Spleen (tissue), 11 donors: ENCODE measurements around the gene SIRPB2. TPM values are rescaled to one million over a fixed set of nuclear protein-coding genes. Genes with fewer than 3 reads are reported as not detected.

ENCODE experiments used
- DNase-seq: peaks from one replicate; pipeline ENCODE4 v3.0.0-alpha.2; 2020
- H3K27ac ChIP-seq, 8 donors: fragments of 200-600 bp; sonication (generic) in 7 of 8; 1 replicate in 4 of 8; 2 replicates in 4 of 8; pipeline versions ENCODE4 v1.5.0 to v1.8.0; 2016 to 2021; ENCODE audit warnings: inconsistent platforms in 4 of 8, mild to moderate bottlenecking in 4 of 8, moderate library complexity in 1 of 8
- H3K27me3 ChIP-seq, 7 donors: fragments of 200-600 bp; sonication (generic) in 6 of 7; replicated peaks in 1 of 7; 1 replicate in 4 of 7; 2 replicates in 3 of 7; pipeline versions ENCODE4 v1.5.0 to v1.8.0; 2016 to 2021; ENCODE audit warnings: inconsistent platforms in 3 of 7, mild to moderate bottlenecking in 1 of 7
- H3K36me3 ChIP-seq, 6 donors: fragments of 200-600 bp; sonication (generic) in 5 of 6; 1 replicate in 4 of 6; 2 replicates in 2 of 6; pipeline versions ENCODE4 v1.5.0 to v1.8.0; 2016 to 2021; ENCODE audit warnings: inconsistent platforms in 2 of 6
- H3K4me1 ChIP-seq, 6 donors: fragments of 200-600 bp; sonication (generic) in 5 of 6; 1 replicate in 3 of 6; 2 replicates in 3 of 6; pipeline versions ENCODE4 v1.5.0 to v1.8.0; 2016 to 2021; ENCODE audit warnings: inconsistent platforms in 3 of 6
- H3K4me3 ChIP-seq, 8 donors: fragments of 200-600 bp; sonication (generic) in 7 of 8; 1 replicate in 4 of 8; 2 replicates in 4 of 8; pipeline versions ENCODE4 v1.5.0 to v1.8.0; 2016 to 2021; ENCODE audit warnings: inconsistent platforms in 4 of 8, mild to moderate bottlenecking in 4 of 8, moderate library complexity in 2 of 8
- H3K9me3 ChIP-seq, 8 donors: fragments of 200-600 bp; sonication (generic) in 7 of 8; 1 replicate in 4 of 8; 2 replicates in 4 of 8; pipeline versions ENCODE4 v1.5.0 to v1.8.0; 2016 to 2021; ENCODE audit warnings: inconsistent platforms in 4 of 8
- CTCF ChIP-seq, 11 experiments: fragments of 200-600 bp in 7 of 11; fragments of 450-650 bp in 4 of 11; sonication (generic) in 4 of 11; IDR thresholded peaks in 8 of 11; conservative IDR thresholded peaks in 3 of 11; 1 replicate in 7 of 11; 2 replicates in 4 of 11; pipeline versions ENCODE4 v1.4.0 to v1.8.0; 2016 to 2021; ENCODE audit warnings: antibody characterized with exemption in 11 of 11, inconsistent platforms in 4 of 11, mild to moderate bottlenecking in 1 of 11
- POLR2A ChIP-seq, 3 donors: fragments of 450-650 bp; IDR thresholded peaks; one replicate each; pipeline ENCODE4 v1.5.1; 2017; ENCODE audit warnings: antibody characterized with exemption in 3 of 3, mild to moderate bottlenecking in 1 of 3
- POLR2AphosphoS5 ChIP-seq, 3 donors: sonication (generic); formaldehyde crosslinking; IDR thresholded peaks; one replicate each; pipeline ENCODE4 v1.5.1; 2017; ENCODE audit warnings: antibody characterized with exemption in 3 of 3
- WGBS, 5 donors: extraction: QIAGEN DNeasy Blood & Tissue Kit in 3 of 5; methylation state at CpG; one replicate each; pipeline versions ENCODE4 v1.1.5 to v1.1.7; 2013 to 2018; 5-methylcytosine and 5-hydroxymethylcytosine counted together
- intact Hi-C: fragments of 100-400 bp; cut with DNase I; formaldehyde crosslinking; loops from one replicate; pipeline ENCODE4 v1.15.0; 2023; ENCODE audit warnings: low total_unique reads
- polyA plus RNA-seq, 3 donors: library from polyadenylated mRNA; stranded (reverse); fragments of 200-250 nt; gene quantifications; one replicate each; pipeline ENCODE4 v1.2.1, GENCODE V29; 2013
- total RNA-seq, 7 donors: library from RNA; depleted of rRNA in 3 of 7; stranded (reverse); fragments of >200 nt in 3 of 7; fragmentation: NEBNext Ultra II Directional in 4 of 7; extraction: Animal tissue kit (Norgen Biotek cat#: 25700) in 4 of 7; gene quantifications; one replicate each; pipeline versions ENCODE4 v1.1.0 to v1.2.1, GENCODE V29; 2016 to 2021
- donor health status: healthy with polysubstance abuse.
- donor health status: DM: no; HTN: no; CAD: no; lungs with moderate emphysema.
- donor health status: DM: no; HTN: no; CAD: no.
- donor health status: Bipolar disorder and iron deficiency.
- donor health status: healthy.
- donor health status: DM: no; HTN: no; CAD: no.
- donor health status: DM: yes; HTN: yes; CAD: no.

Gene SIRPB2
- total and polyA plus RNA-seq, 10 donors = 2.1 to 92.2 (median 31.4) TPM

- peak overlapping the region in 1 of 8 donors; percentile 7 for H3K4me3 ChIP-seq
- peak overlapping the region in 6 of 8 donors; percentile 22 to 96 (median 59) for H3K27ac ChIP-seq
- H3K9me3 ChIP-seq = no peaks in the 10 kb centered on the region
- H3K36me3 ChIP-seq = peaks cover 0 to 55% (median 0%) of the 10 kb centered on the region in 6 donors
- no peak for DNase-seq
- 54 to 70% (median 63%) methylated on average over 9 of the region's 9 CpGs for WGBS, 5 donors
- H3K27me3 ChIP-seq = no peaks in the 10 kb centered on the region
- intact Hi-C loops = no loop called here
- TF ChIP-seq POLR2A (IDR thresholded peaks at IDR 0.05) = no peak
- TF ChIP-seq POLR2AphosphoS5 (IDR thresholded peaks at IDR 0.05) = peak in 1 of 3 donors; percentile 66
- H3K4me1 ChIP-seq = peaks cover 4 to 66% (median 41%) of the 10 kb centered on the region in 6 donors
Observed at GRCh38 chr20:1472556-1473245, 18.5 kb downstream of the SIRPB2 start.

- intact Hi-C loops = no loop called here
- Histone ChIP-seq H3K4me3 (no peak overlapping the region), H3K9me3 (no peaks in the 10 kb centered on the region), H3K27me3 (no peaks in the 10 kb centered on the region), H3K36me3 (peaks cover 0 to 40% (median 0%) of the 10 kb centered on the region in 6 donors), H3K4me1 (peaks cover 11 to 77% (median 51%) of the 10 kb centered on the region in 6 donors), H3K27ac (peak overlapping the region in 4 of 8 donors; percentile 8 to 97 (median 95))
- TF ChIP-seq POLR2AphosphoS5 (IDR thresholded peaks at IDR 0.05) = no peak
- DNase-seq = no peak
- WGBS, 5 donors = 91 to 100% (median 97%) methylated on average over 2 of the region's 2 CpGs
Observed at GRCh38 chr20:1471242-1471641, 20.0 kb downstream of the SIRPB2 start.

- peaks cover 21 to 89% (median 63%) of the 10 kb centered on the region in 6 donors for H3K4me1 ChIP-seq
- no peaks in the 10 kb centered on the region for H3K27me3 ChIP-seq
- TF ChIP-seq POLR2AphosphoS5 (IDR thresholded peaks at IDR 0.05) (peak in 2 of 3 donors; percentile 31 to 69), CTCF (IDR thresholded peaks at IDR 0.05 in 8 of 11, conservative IDR thresholded peaks at IDR 0.05 in 3 of 11) (peak in 9 of 11 experiments; percentile 15 to 68 (median 61)), POLR2A (IDR thresholded peaks at IDR 0.05) (no peak)
- DNase-seq = peak; percentile 85
- peaks cover 0 to 33% (median 0%) of the 10 kb centered on the region in 6 donors for H3K36me3 ChIP-seq
- intact Hi-C loops = no loop called here
- H3K27ac ChIP-seq = peak overlapping the region in 4 of 8 donors; percentile 87 to 97 (median 95)
- no peak overlapping the region for H3K4me3 ChIP-seq
- no peaks in the 10 kb centered on the region for H3K9me3 ChIP-seq
- WGBS, 5 donors = 45 to 68% (median 62%) methylated on average over 11 of the region's 11 CpGs
Observed at GRCh38 chr20:1469925-1470571, 21.2 kb downstream of the SIRPB2 start.

GRCh38 chr20:1469306-1469905, 21.8 kb downstream of the SIRPB2 start:
- peaks cover 0 to 34% (median 0%) of the 10 kb centered on the region in 6 donors for H3K36me3 ChIP-seq
- H3K4me3 ChIP-seq = no peak overlapping the region
- no peaks in the 10 kb centered on the region for H3K27me3 ChIP-seq
- no peaks in the 10 kb centered on the region for H3K9me3 ChIP-seq
- no peak for DNase-seq
- TF ChIP-seq POLR2AphosphoS5 (IDR thresholded peaks at IDR 0.05) (no peak), CTCF (IDR thresholded peaks at IDR 0.05 in 8 of 11, conservative IDR thresholded peaks at IDR 0.05 in 3 of 11) (no peak), POLR2A (IDR thresholded peaks at IDR 0.05) (no peak)
- intact Hi-C loops = no loop called here
- peak overlapping the region in 4 of 8 donors; percentile 87 to 97 (median 95) for H3K27ac ChIP-seq
- peaks cover 28 to 96% (median 70%) of the 10 kb centered on the region in 6 donors for H3K4me1 ChIP-seq
- WGBS, 5 donors = 84 to 90% (median 88%) methylated on average over 9 of the region's 9 CpGs
